ENCODE data around the gene ASB5.
"Not testable (repeated sequence)": the region's sequence is repeated elsewhere in the genome, so short reads cannot be mapped to it uniquely, and the experiment has no call there.

Gene ASB5

DNA sequence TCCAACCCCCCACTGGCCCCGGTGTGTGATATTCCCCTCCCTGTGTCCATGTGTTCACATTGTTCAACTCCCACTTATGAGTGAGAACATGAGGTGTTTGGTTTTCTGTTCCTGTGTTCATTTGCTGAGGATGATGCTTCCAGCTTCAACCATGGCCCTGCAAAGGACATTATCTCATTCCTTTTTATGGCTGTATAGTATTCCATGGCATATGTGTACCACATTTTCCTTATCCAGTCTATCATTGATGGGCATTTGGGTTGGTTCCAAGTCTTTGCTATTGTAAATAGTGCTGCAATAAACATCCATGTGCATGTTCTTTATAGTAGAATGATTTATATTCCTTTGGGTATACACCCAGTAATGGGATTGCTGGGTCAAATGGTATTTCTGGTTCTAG, 10.5 kb upstream of the ASB5 start:
- DNase-seq, result not testable (repeated sequence)

DNA sequence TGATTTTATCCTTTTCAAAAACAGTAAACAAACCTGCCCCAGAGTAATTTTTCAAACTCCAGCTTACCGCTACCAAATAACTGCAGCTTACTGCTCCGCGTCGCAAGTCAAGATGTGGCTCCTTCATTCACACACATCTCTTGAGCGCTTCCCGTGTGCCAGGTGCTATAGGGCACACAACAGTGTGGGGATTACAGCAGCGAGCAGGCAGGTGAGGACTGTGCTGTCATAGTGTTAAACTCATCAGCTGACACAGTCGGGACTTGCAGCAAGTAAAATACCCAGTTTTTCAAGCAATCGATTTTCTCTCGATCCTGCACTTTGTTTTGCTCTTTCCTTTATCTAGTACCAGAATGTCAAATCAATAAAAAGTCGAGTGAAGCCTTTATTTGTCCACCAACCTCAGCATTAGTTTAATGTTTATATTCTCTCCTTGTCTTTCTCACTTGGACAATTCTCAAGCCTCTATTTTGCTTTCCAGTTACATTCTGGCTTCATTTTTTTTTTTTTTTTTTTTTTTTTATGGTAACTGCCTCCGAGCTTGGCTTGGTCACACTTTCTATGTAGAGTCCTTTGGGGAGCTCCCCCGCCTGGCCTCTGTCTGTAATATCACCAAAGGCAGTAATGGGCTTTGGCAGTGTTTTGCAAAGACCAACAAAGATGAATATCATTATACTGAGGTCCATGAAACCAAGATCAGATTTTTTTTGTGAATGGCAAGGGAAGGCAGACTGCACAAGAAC, 8.3 kb upstream of the ASB5 start:
- peak in 29 of 56 donors; percentile 1 to 64 (median 12) for DNase-seq

DNA sequence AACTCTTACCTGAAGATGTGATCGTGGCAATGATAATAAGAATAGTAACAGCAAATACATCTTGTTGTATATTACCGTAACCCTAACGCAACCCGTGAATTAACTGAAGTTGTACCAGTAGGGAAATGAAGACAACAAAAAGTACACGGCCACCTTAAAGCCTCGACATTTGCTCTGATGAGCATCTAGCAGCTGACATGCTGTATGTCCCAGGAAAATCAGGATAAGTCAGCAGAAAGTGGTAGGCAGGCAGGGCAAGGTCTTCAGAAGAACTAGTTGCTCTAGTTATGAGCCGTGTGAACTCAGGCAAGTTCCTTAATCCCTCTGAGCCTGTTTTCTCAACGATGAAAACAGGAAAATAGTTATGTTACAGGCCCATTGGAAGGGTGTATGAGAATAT, 7.7 kb upstream of the ASB5 start:
- DNase-seq, result no peak

GRCh38 chr4:176274441-176274840, 5.4 kb upstream of the ASB5 start:
- DNase-seq, result no peak

GRCh38 chr4:176273736-176274135, 4.7 kb upstream of the ASB5 start:
- no peak for DNase-seq

DNA sequence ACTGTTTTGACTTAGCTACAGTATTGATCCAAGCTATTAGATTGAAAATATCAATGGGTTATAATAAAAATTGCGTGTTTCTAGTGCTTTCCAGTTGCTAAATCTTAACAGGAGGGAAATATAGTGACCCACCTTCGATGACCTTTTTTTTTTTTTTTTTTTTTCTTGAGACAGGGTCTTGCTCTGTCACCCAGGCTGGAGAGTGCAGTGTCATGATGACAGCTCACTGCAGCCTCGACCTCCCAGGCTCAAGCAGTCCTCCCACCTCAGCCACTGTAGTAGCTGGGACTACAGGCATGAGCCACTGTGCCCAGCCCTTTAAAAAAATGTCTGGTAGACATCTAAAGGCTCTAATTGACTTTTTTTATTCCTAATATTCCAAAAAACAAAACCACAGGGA, 3.8 kb upstream of the ASB5 start:
- no peak for DNase-seq

DNA sequence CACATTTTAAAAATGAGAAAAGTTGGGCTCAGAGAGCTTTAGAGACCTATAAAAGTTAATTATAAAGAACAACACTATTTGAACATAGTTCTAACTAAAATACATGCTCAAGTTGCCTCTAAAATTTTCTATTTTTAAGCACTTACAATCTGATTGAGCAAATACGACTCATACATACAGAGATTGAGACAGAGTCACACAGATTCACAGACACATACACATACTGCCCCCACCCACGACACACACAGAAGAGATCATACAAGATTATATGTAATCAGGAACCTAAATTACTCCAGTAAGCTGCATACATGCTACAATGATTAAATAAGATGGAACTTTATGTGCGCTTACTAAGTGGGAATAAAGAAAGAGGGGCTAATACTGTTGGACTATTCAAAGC, 2.7 kb upstream of the ASB5 start:
- DNase-seq, result no peak

GRCh38 chr4:176270669-176271068, 1.6 kb upstream of the ASB5 start:
- DNase-seq, result no peak

- no peak for DNase-seq
Measured at GRCh38 chr4:176266026-176266425, 3.0 kb downstream of the ASB5 start.

DNA sequence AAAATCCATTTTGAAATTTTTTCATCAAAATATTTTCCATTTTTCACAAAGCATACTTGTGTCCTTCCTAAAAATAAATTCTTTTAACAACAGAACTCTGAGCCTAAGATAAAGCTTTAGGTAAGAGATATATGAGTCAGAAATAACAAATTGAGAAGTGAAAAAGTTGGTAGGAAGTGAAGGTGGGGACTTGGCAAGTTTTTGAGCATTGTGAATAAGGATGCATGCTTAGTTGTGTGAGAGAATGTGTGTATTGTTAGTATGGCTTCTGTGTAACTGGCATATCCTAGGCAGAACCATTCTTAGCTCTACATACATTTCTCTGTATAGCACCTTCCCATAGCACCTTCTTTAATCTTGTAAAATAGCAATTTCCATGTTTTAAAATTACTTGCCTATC, 6.8 kb downstream of the ASB5 start:
- no peak for DNase-seq

DNA sequence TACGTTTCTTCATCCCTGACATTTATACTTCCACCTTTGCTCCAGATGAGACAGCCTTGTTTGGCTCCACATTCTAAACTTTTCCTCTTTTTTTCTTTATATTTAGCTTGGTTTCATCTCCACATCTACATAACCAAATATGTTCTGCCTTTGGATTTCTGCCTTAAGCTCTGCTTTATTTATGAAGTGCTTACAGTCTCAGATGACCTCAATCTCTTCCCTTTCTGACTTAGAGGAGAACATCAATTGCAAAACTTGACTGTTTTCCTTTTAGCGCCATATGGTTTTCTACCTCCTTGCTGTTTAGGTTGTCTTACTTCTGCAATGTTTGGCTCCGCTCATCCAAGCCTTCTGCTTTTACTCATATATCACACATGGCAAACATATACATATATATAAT, 7.5 kb downstream of the ASB5 start:
- DNase-seq, result no peak

- DNase-seq, result no peak
Measured at GRCh38 chr4:176261018-176261417, 8.0 kb downstream of the ASB5 start.

DNA sequence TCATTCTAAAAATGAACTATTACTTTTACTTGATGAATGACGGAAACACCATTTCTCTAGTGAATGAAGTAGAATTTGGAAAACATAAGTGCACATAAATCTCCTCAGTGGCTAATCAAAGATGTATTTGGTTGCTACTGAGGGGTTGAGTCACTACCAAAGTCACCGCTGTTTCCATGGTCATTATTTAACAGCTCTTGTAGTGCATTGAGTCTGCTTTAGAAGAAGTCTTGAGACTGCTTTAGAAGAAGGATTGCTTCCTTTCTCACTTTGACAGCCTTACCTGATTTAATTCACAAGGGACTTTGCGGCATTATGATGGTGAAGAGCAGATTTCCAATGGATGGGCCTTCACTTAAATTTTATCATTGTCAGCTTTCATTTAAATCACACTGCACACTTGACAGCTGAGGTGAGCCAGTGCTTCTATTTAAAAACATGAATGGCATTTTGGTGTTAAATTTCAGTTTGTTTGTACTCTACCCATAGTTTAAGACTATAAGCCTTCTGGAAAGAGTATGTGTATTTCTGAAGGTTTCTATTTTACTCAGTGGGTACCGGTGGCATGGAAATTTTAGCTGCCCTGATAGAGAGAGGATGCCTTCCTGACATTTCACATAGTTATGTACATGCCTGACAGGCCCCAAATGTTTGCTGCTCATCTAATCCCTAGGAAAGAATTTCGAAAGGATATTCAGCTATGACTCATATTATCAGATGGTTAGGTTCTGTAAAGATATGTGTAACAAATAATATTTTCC, 9.5 kb downstream of the ASB5 start:
- DNase-seq, result no peak

DNA sequence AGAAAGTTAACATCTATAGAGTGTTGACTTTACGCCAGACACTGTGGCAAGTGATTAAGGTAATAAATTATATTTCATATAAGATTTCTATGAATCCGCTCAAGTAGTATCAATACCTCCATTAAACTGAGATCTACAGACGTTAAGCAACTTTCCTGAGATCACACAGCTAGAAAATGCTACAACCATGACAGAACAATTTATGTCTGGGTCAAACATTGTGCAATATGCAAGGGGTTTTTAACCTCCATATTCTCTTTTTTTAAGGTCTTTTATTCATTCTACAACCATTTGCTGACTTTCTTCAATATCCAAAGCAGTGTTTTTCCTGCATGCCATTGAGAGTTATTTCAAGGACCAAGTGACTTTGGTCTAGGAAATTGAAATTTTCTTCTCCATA, 10.9 kb downstream of the ASB5 start:
- no peak for DNase-seq

GRCh38 chr4:176256921-176257320, 12.1 kb downstream of the ASB5 start:
- DNase-seq, result no peak

DNA sequence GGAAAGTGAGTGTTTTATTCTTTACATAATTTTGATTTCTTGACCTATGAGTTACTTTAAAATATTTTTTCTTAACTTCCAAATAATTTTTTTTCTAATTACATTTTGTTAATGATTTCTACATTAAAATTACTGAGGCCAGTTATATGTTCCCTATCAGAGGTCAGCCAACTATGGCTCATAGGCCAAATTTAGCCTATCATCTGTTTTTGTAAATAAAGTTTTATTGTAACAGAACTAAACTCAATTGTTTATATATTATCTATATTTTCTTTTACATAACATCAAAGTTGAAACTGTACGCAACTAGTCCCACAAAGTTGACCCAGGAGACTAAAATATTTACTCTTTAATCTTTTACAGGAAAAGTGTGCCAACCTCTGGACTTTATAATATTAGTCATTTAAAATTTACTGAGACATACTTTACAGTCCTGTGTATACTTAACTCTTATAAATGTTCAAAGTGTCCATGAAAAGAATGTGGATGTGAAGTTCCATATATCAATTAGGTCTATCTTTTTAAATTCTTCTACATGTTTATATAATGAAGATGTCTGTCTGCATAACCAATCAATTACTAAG, 26.2 kb downstream of the ASB5 start:
- DNase-seq, result no peak

DNA sequence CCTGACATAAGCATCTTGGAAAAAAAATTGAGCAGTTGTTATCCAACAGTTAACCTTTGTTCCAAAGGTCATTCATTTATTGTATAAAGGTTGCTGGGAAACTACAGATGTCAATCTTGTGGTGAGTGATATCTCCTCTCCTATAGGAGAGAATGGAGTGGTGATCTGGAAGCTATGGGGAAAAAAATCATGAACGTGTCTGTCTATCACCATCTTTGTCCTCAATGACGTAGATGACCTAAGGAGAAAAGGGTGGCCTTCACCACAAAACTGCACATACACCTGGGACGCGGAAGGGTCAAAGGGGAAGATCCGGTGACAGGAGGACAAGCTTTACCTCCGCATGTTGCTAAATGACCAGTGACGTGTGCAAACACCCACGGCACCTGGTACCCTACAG, 27.3 kb downstream of the ASB5 start:
- no peak for DNase-seq

DNA sequence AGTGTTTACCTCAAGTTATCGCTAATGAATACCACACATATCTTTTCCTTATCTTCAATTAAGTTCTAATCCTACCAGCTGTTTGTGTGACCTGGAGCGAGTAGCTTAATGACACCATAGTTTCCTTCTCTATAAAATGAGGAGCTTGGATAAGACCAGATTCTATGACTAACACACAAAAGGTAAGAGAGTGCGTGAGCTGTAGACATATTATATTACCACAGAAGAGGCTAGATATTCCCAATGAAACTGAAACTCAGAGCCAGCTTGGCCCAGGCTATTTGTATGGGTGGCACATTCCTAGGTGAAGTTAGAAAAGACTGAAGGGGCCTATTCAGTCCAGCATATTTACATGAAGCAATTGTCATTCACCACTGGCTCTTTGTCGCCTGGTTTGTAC, 30.2 kb downstream of the ASB5 start:
- DNase-seq, result no peak

GRCh38 chr4:176238157-176238610, 30.8 kb downstream of the ASB5 start:
- DNase-seq, result no peak

DNA sequence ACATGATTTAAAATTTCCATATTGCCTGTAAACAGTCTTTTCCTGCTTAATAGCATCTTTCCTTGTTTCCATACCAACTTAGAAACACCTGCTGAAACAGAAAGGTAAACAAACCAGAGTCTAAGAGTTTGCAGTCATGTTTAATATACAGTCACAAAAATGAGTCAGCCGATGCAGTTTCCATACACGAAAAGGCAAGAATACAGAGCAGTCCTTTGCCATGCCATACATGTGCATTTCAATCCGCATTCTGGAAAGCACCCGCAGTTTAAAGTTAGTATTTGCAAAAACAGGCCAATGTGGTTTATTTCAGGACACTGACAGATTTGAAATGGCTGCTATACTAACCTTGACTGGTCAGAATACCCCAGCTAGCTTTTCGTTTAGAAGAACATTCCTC, 32.1 kb downstream of the ASB5 start:
- no peak for DNase-seq

DNA sequence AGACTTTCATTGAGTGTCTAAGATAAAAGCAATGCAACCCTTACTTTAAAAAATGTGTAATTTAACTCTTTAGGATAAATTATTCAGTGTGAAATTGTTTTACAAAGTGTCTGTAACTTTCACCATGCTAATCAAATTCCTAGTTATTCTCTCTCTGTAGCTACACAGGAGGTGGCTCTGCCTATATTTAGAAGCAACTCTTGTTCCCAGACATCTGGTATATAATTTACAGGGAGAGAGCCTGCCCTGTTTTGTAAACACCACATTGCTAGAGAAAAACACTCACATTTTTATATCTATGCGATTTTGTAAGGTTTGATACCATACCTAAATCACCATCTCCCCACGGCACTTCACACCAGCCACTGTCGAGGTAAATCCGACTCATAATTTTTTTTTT, 38.2 kb downstream of the ASB5 start:
- no peak for DNase-seq

DNA sequence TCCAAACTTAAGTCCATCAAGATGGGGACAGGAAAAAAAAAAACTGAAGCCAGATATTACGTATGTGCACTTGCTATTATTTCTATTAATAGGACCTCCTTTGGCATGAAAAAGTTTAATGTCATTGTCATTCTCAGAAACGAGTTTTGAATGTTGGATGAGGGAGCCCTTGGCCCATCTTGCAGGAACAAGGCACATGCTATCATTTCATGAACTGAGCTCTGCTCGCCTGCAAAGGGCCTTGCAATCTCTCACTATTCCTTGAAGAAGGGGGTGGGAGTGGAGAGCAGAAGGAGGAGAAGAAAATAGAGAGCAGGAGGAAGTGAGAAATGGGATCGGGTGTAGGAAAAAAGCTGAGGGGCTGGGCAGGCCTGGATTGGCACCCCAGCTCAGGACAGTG, 39.4 kb downstream of the ASB5 start:
- no peak for DNase-seq

- DNase-seq, result no peak
Measured at GRCh38 chr4:176226736-176227135, 42.3 kb downstream of the ASB5 start.

Measured in amygdala (tissue), 56 donors.